Neural cell (in vitro differentiated cells): ENCODE data around the gene PDE7B. TPM values are rescaled to one million over a fixed set of nuclear protein-coding genes. Genes with fewer than 3 reads are reported as not detected.

ENCODE experiments used
- H2AFZ ChIP-seq: fragments of 200-600, 300-800 bp; sonication (generic), shearing (Covaris generic); 2 replicates; pipeline ENCODE4 v1.6.0; 2014; ENCODE audit warnings: low read depth, mild to moderate bottlenecking, antibody characterized with exemption, low read length, moderate library complexity
- H3F3A ChIP-seq: fragments of 200-600 bp; shearing (Covaris generic); 2 replicates; pipeline ENCODE4 v1.6.1; 2016; ENCODE audit warnings: mild to moderate bottlenecking, moderate library complexity, mixed read lengths, antibody characterized with exemption, low read length; ENCODE audit not compliant: insufficient read depth, poor library complexity, severe bottlenecking
- H3K27ac ChIP-seq: fragments of 200-600, 300-800 bp; sonication (generic), shearing (Covaris generic); 2 replicates; pipeline ENCODE4 v1.5.1; 2014; ENCODE audit warnings: mild to moderate bottlenecking, low read length, moderate library complexity
- H3K27me3 ChIP-seq: fragments of 300-800, 200-600 bp; sonication (generic), shearing (Covaris generic); 2 replicates; pipeline ENCODE4 v1.6.0; 2014; ENCODE audit warnings: mild to moderate bottlenecking, low read depth, low read length, moderate library complexity; ENCODE audit not compliant: insufficient read depth
- H3K36me3 ChIP-seq: fragments of 300-800, 200-600 bp; sonication (generic), shearing (Covaris generic); 2 replicates; pipeline ENCODE4 v1.5.1; 2014; ENCODE audit warnings: mild to moderate bottlenecking, antibody characterized with exemption, low read length, moderate library complexity; ENCODE audit not compliant: insufficient read depth
- H3K4me2 ChIP-seq: fragments of 300-800, 200-600 bp; sonication (generic), shearing (Covaris generic); 2 replicates; pipeline ENCODE4 v1.6.0; 2014; ENCODE audit warnings: mild to moderate bottlenecking, low read length
- H3K4me3 ChIP-seq: fragments of 300-800, 200-600 bp; sonication (generic), shearing (Covaris generic); 2 replicates; pipeline ENCODE4 v1.5.1; 2014; ENCODE audit warnings: mild to moderate bottlenecking, low read length, moderate library complexity
- H3K79me2 ChIP-seq: fragments of 200-600 bp; shearing (Covaris generic); replicated peaks from 2 replicates; pipeline ENCODE4 v1.6.0; 2014; ENCODE audit warnings: mild to moderate bottlenecking, low read length, moderate library complexity; ENCODE audit not compliant: insufficient read depth
- H3K9ac ChIP-seq: fragments of 300-800, 200-600 bp; sonication (generic), shearing (Covaris generic); 2 replicates; pipeline ENCODE4 v1.6.1; 2016; ENCODE audit warnings: mild to moderate bottlenecking, low read length, mixed read lengths
- H3K9me2 ChIP-seq: fragments of 200-600 bp; shearing (Covaris generic); 2 replicates; pipeline ENCODE4 v1.6.1; 2016; ENCODE audit warnings: mild to moderate bottlenecking, low read length, mixed read lengths; ENCODE audit not compliant: insufficient read depth
- H3K9me3 ChIP-seq: fragments of 200-600, 300-800 bp; sonication (generic), shearing (Covaris generic); 2 replicates; pipeline ENCODE4 v1.6.1; 2016; ENCODE audit warnings: mild to moderate bottlenecking, mixed run types, low read length, moderate library complexity, mixed read lengths
- H4K20me1 ChIP-seq: fragments of 200-600 bp; shearing (Covaris generic); 2 replicates; pipeline ENCODE4 v1.6.1; 2016; ENCODE audit warnings: mild to moderate bottlenecking, mixed run types; ENCODE audit not compliant: insufficient read depth
- CTCF ChIP-seq: fragments of 450-650 bp; IDR thresholded peaks from 2 replicates; pipeline ENCODE4 v1.5.1; 2014; ENCODE audit warnings: antibody characterized with exemption, mild to moderate bottlenecking, moderate library complexity; ENCODE audit not compliant: poor library complexity, severe bottlenecking
- EP300 ChIP-seq: fragments of 450-650 bp; conservative IDR thresholded peaks from 2 replicates; pipeline ENCODE4 v1.6.1; 2014; ENCODE audit warnings: antibody characterized with exemption, mild to moderate bottlenecking, moderate library complexity; ENCODE audit not compliant: poor library complexity, severe bottlenecking
- EZH2 ChIP-seq: fragments of 200-600, 300-800 bp; shearing (Covaris generic), sonication (generic); IDR thresholded peaks from 2 replicates; pipeline ENCODE4 v1.6.1; 2014; ENCODE audit warnings: antibody characterized with exemption, low read length, borderline replicate concordance, mild to moderate bottlenecking; ENCODE audit not compliant: insufficient read depth, poor library complexity, severe bottlenecking
- MXI1 ChIP-seq: fragments of 450-650 bp; conservative IDR thresholded peaks from 2 replicates; pipeline ENCODE4 v1.6.1; 2014; ENCODE audit warnings: antibody characterized with exemption, mild to moderate bottlenecking; ENCODE audit not compliant: poor library complexity, severe bottlenecking
- POLR2AphosphoS5 ChIP-seq: IDR thresholded peaks from 2 replicates; pipeline ENCODE4 v1.6.1; 2012
- RAD21 ChIP-seq: fragments of 450-650 bp; conservative IDR thresholded peaks from 2 replicates; pipeline ENCODE4 v1.6.1; 2014; ENCODE audit warnings: antibody characterized with exemption, mild to moderate bottlenecking, moderate library complexity
- REST ChIP-seq: IDR thresholded peaks from 2 replicates; pipeline ENCODE4 v1.6.1; 2012; ENCODE audit warnings: borderline replicate concordance
- SMC3 ChIP-seq: fragments of 450-650 bp; conservative IDR thresholded peaks from 2 replicates; pipeline ENCODE4 v1.6.1; 2014; ENCODE audit warnings: antibody characterized with exemption, mild to moderate bottlenecking, moderate library complexity; ENCODE audit not compliant: poor library complexity
- TAF1 ChIP-seq: IDR thresholded peaks from 2 replicates; pipeline ENCODE4 v1.6.1; 2012; ENCODE audit warnings: low read depth
- polyA plus RNA-seq: library from polyadenylated mRNA; depleted of rRNA; stranded (reverse); fragments of >200 nt; gene quantifications from 2 replicates; pipeline ENCODE4 v1.2.3, GENCODE V29; 2014

PDE7B gene
- polyA plus RNA-seq, 1 donor from 2014 or later: 5.9 TPM

GRCh38 chr6:136022224-136022874 lies 170.8 kb downstream of the PDE7B start:
- H3K4me2 ChIP-seq: no peak overlapping the region
- no peaks in the 10 kb centered on the region for H3K9me2 ChIP-seq
- H3K4me3 ChIP-seq: no peak overlapping the region
- H3K79me2 ChIP-seq: no peaks in the 10 kb centered on the region
- no peaks in the 10 kb centered on the region for H3F3A ChIP-seq
- H3K9ac ChIP-seq: no peak overlapping the region
- no peak overlapping the region for H2AFZ ChIP-seq
- no peaks in the 10 kb centered on the region for H3K9me3 ChIP-seq
- H3K36me3 ChIP-seq: no peaks in the 10 kb centered on the region
- no peaks in the 10 kb centered on the region for H4K20me1 ChIP-seq
- TF ChIP-seq MXI1: no peak
- no peak for TF ChIP-seq CTCF
- no peak for TF ChIP-seq REST
- no peak for TF ChIP-seq EZH2
- TF ChIP-seq SMC3: no peak
- no peak for TF ChIP-seq RAD21
- no peak for TF ChIP-seq POLR2AphosphoS5
- TF ChIP-seq TAF1: no peak
- TF ChIP-seq EP300: no peak
- no peak overlapping the region for H3K27ac ChIP-seq
- no peaks in the 10 kb centered on the region for H3K27me3 ChIP-seq

GRCh38 chr6:136024711-136025110 lies 173.2 kb downstream of the PDE7B start:
- no peak for TF ChIP-seq EZH2
- TF ChIP-seq REST: no peak
- no peak for TF ChIP-seq SMC3
- TF ChIP-seq MXI1: no peak
- no peak for TF ChIP-seq RAD21
- no peak for TF ChIP-seq CTCF
- no peak for TF ChIP-seq TAF1
- TF ChIP-seq POLR2AphosphoS5: no peak
- no peak for TF ChIP-seq EP300
- no peaks in the 10 kb centered on the region for H3K27me3 ChIP-seq

More at GRCh38 chr6:136024711-136025110, 173.2 kb downstream of the PDE7B start:
- H3K9ac ChIP-seq: no peak overlapping the region
- H3K9me3 ChIP-seq: no peaks in the 10 kb centered on the region
- no peaks in the 10 kb centered on the region for H3K9me2 ChIP-seq
- H3K4me2 ChIP-seq: no peak overlapping the region
- no peak overlapping the region for H2AFZ ChIP-seq
- no peaks in the 10 kb centered on the region for H3K36me3 ChIP-seq
- H3K4me3 ChIP-seq: no peak overlapping the region
- H4K20me1 ChIP-seq: no peaks in the 10 kb centered on the region
- no peaks in the 10 kb centered on the region for H3K79me2 ChIP-seq
- H3F3A ChIP-seq: no peaks in the 10 kb centered on the region
- no peak overlapping the region for H3K27ac ChIP-seq
